LHCN-M2 (cell line): ENCODE measurements around the gene MAN1A1. TPM values are rescaled to one million over a fixed set of nuclear protein-coding genes. Genes with fewer than 3 reads are reported as not detected.

Source experiments
- DNase-seq: peaks from one replicate; pipeline ENCODE4 v3.0.0-alpha.2; 2012; ENCODE audit warnings: low read depth
- total RNA-seq: library from RNA; depleted of rRNA; stranded (reverse); fragments of >200 nt; gene quantifications from 2 replicates; pipeline ENCODE4 v1.2.3, GENCODE V29; 2014

MAN1A1 gene
- total RNA-seq, 1 experiment from 2014 or later: 104 TPM

GRCh38 chr6:119326291-119327005 lies 23.1 kb downstream of the MAN1A1 start:
- no peak for DNase-seq

- DNase-seq: no peak
Measured at GRCh38 chr6:119325559-119326265, 23.8 kb downstream of the MAN1A1 start.

- no peak for DNase-seq
Measured at GRCh38 chr6:119324718-119325117, 24.8 kb downstream of the MAN1A1 start.

GRCh38 chr6:119323931-119324330 lies 25.6 kb downstream of the MAN1A1 start:
- no peak for DNase-seq

GRCh38 chr6:119323478-119323877 lies 26.1 kb downstream of the MAN1A1 start:
- DNase-seq: peak; percentile 52

- no peak for DNase-seq
Measured at GRCh38 chr6:119322715-119323350, 26.7 kb downstream of the MAN1A1 start.

- DNase-seq: no peak
Measured at GRCh38 chr6:119322034-119322433, 27.5 kb downstream of the MAN1A1 start.

- DNase-seq: no peak
Measured at GRCh38 chr6:119319694-119320093, 29.9 kb downstream of the MAN1A1 start.

GRCh38 chr6:119318730-119319129 lies 30.8 kb downstream of the MAN1A1 start:
- no peak for DNase-seq

GRCh38 chr6:119318176-119318575 lies 31.4 kb downstream of the MAN1A1 start:
- DNase-seq: no peak

- no peak for DNase-seq
Measured at GRCh38 chr6:119317007-119317406, 32.6 kb downstream of the MAN1A1 start.

- DNase-seq: no peak
Measured at GRCh38 chr6:119314885-119315272, 34.7 kb downstream of the MAN1A1 start.

GRCh38 chr6:119313937-119314884 lies 35.4 kb downstream of the MAN1A1 start:
- no peak for DNase-seq

GRCh38 chr6:119312875-119313338 lies 36.7 kb downstream of the MAN1A1 start:
- no peak for DNase-seq

- no peak for DNase-seq
Measured at GRCh38 chr6:119312441-119312840, 37.1 kb downstream of the MAN1A1 start.

GRCh38 chr6:119311514-119312142 lies 37.9 kb downstream of the MAN1A1 start:
- no peak for DNase-seq

- DNase-seq: peak; percentile 19
Measured at GRCh38 chr6:119310486-119311036, 39.0 kb downstream of the MAN1A1 start.

GRCh38 chr6:119308991-119309657 lies 40.4 kb downstream of the MAN1A1 start:
- peak; percentile 31 for DNase-seq

GRCh38 chr6:119308048-119308570 lies 41.5 kb downstream of the MAN1A1 start:
- peak; percentile 66 for DNase-seq

- DNase-seq: no peak
Measured at GRCh38 chr6:119307056-119307455, 42.5 kb downstream of the MAN1A1 start.
